ENCODE measurements around the gene RIIAD1.

- no peak for TF ChIP-seq POLR2A (IDR thresholded peaks at IDR 0.05)
- TF ChIP-seq, protein P1, sequence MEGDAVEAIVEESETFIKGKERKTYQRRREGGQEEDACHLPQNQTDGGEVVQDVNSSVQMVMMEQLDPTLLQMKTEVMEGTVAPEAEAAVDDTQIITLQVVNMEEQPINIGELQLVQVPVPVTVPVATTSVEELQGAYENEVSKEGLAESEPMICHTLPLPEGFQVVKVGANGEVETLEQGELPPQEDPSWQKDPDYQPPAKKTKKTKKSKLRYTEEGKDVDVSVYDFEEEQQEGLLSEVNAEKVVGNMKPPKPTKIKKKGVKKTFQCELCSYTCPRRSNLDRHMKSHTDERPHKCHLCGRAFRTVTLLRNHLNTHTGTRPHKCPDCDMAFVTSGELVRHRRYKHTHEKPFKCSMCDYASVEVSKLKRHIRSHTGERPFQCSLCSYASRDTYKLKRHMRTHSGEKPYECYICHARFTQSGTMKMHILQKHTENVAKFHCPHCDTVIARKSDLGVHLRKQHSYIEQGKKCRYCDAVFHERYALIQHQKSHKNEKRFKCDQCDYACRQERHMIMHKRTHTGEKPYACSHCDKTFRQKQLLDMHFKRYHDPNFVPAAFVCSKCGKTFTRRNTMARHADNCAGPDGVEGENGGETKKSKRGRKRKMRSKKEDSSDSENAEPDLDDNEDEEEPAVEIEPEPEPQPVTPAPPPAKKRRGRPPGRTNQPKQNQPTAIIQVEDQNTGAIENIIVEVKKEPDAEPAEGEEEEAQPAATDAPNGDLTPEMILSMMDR (IDR thresholded peaks at IDR 0.05 in 4 of 5, conservative IDR thresholded peaks at IDR 0.05 in 1 of 5): no peak
Measured at GRCh38 chr1:151763990-151764389, 42.7 kb downstream of the RIIAD1 start.

Data from gastrocnemius medialis (tissue), 4 donors.